ENCODE data around the gene DKC1.

DNA sequence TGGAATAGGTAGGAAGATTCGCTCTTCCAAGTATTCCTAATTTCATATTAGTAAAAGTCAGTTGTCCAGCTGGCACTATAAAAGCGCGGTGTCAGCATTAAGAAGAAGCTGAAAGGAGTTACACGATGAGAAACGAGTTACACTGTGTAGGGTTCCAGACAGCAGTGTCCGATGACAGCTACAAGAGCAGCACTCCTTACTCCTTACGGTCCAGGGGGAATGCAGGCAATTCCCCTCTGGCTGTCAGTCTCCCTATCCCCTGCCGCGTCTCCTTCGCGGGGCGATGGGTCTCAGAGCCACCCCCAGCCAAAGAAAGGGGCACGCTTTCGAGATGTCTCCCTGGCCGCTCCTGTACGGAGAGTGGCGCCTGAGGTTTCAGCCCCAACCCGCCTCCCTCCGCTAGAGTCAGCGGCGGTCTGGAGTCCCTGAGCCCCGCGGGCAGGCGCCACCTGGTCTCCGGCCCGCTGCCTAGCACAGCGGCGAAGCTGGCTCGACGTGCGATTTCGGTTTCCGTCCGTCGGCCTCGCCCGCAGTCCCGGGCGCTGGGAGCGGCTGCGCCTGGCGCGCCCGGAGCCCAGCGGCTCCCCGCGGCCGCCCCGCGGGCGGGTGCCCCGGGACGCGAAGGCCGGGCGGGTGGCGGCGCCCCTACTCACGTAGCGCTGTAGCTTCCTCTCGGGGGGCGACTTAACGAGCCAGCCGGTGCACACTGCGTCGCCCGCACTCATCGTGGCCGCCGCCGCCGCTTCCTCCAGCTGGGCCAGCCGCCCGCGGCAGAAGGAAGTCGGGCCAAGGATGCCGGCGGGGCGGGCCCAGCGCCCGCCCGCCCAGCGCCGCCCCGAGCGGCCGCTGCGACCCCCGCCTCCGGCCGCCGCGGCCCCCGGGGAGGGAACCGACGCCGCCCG is 12.1 kb upstream of the DKC1 start, which contains the start of gene GAB3:
- TF ChIP-seq POLR2A (IDR thresholded peaks at IDR 0.05; ENCODE audit: low read depth, low read length) (no peak), CTCF (IDR thresholded peaks at IDR 0.05; ENCODE audit: extremely low read depth in 1 of 2, insufficient read depth in 1 of 2, low read depth in 1 of 2, low read length in 2 of 2) (no peak), EZH2 (IDR thresholded peaks at IDR 0.05; ENCODE audit: borderline replicate concordance, low read depth, low read length, severe bottlenecking) (no peak), JUN (IDR thresholded peaks at IDR 0.05; ENCODE audit: borderline replicate concordance, insufficient read depth, insufficient read length, low read depth) (no peak)

Measured in endothelial cell of umbilical vein (primary cell).